ENCODE measurements around the gene MTHFSD.

The MTHFSD gene

GRCh38 chr16:86540894-86541293, 14.1 kb downstream of the MTHFSD start:
- TF ChIP-seq CTCF (IDR thresholded peaks at IDR 0.05; ENCODE audit: control insufficient read depth, extremely low read depth, insufficient read depth) = no peak
- DNase-seq (ENCODE audit: low read depth) = no peak
- H3K4me3 ChIP-seq (ENCODE audit: low read depth, low read length) = no peak overlapping the region

GRCh38 chr16:86538196-86538780, 16.7 kb downstream of the MTHFSD start:
- no peak for DNase-seq (ENCODE audit: low read depth)
- TF ChIP-seq CTCF (IDR thresholded peaks at IDR 0.05; ENCODE audit: control insufficient read depth, extremely low read depth, insufficient read depth) = no peak
- no peak overlapping the region for H3K4me3 ChIP-seq (ENCODE audit: low read depth, low read length)

- H3K4me3 ChIP-seq (ENCODE audit: low read depth, low read length) = no peak overlapping the region
- DNase-seq (ENCODE audit: low read depth) = no peak
- TF ChIP-seq CTCF (IDR thresholded peaks at IDR 0.05; ENCODE audit: control insufficient read depth, extremely low read depth, insufficient read depth) = no peak
These were observed 17.5 kb downstream of the MTHFSD start for GRCh38 chr16:86537486-86537885.

GRCh38 chr16:86536621-86537020, 18.4 kb downstream of the MTHFSD start:
- no peak overlapping the region for H3K4me3 ChIP-seq (ENCODE audit: low read depth, low read length)
- no peak for TF ChIP-seq CTCF (IDR thresholded peaks at IDR 0.05; ENCODE audit: control insufficient read depth, extremely low read depth, insufficient read depth)
- DNase-seq (ENCODE audit: low read depth) = no peak

GRCh38 chr16:86534779-86535615, 20.0 kb downstream of the MTHFSD start:
- no peak overlapping the region for H3K4me3 ChIP-seq (ENCODE audit: low read depth, low read length)
- TF ChIP-seq CTCF (IDR thresholded peaks at IDR 0.05; ENCODE audit: control insufficient read depth, extremely low read depth, insufficient read depth) = no peak
- DNase-seq (ENCODE audit: low read depth) = no peak

- no peak overlapping the region for H3K4me3 ChIP-seq (ENCODE audit: low read depth, low read length)
- no peak for TF ChIP-seq CTCF (IDR thresholded peaks at IDR 0.05; ENCODE audit: control insufficient read depth, extremely low read depth, insufficient read depth)
- DNase-seq (ENCODE audit: low read depth) = no peak
These were observed 21.2 kb downstream of the MTHFSD start for GRCh38 chr16:86533767-86534351.
